22Rv1 (cell line): Measurements from ENCODE around the gene MSI1.

Experiments used
- H3K27ac ChIP-seq: fragments of 450-650 bp; 2 replicates; pipeline ENCODE4 v1.5.1; 2017
- ZFX ChIP-seq: fragments of 450-650 bp; IDR thresholded peaks from 2 replicates; pipeline ENCODE4 v1.6.1; 2017; ENCODE audit warnings: antibody characterized with exemption, borderline replicate concordance
- TF ChIP-seq, protein P1 (sequence below): fragments of 450-650 bp; IDR thresholded peaks from 2 replicates; pipeline ENCODE4 v1.5.1; 2017; ENCODE audit warnings: mild to moderate bottlenecking

Gene MSI1

DNA sequence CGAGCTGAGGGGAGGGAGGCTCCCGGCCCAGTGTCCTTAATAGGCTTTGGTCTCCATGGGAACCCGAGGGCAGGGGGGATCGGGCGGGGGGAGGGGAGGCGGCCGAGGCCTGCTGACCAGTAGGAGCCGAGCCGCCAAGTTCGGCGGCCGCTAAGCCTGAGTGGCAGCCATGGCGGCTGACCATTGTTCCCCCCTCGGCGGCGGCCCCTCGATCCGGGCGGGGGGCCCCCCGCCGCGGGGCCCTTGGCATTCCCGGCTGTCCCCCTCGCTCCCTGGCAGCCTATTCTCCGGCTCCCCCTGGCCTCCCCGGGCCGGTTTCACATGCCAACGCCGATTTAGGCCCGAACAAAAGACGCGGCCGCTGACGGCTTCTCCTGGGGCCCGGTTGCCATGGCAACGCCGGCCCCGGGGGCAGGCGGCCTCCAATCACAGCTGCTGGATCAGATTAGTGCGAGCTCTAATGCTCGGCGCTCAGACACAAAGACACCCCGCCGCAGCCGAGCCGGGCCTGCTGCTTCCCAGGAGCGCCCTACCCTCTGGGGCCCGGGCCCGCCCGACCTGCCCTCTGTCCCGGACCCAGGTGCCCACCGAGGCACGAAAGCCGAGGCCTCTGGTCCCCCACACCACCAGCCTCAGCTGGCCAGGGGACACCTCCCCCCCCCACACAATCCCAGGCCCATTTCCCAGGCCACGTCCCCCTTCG is 7.3 kb downstream of the MSI1 start:
- TF ChIP-seq, protein P1, sequence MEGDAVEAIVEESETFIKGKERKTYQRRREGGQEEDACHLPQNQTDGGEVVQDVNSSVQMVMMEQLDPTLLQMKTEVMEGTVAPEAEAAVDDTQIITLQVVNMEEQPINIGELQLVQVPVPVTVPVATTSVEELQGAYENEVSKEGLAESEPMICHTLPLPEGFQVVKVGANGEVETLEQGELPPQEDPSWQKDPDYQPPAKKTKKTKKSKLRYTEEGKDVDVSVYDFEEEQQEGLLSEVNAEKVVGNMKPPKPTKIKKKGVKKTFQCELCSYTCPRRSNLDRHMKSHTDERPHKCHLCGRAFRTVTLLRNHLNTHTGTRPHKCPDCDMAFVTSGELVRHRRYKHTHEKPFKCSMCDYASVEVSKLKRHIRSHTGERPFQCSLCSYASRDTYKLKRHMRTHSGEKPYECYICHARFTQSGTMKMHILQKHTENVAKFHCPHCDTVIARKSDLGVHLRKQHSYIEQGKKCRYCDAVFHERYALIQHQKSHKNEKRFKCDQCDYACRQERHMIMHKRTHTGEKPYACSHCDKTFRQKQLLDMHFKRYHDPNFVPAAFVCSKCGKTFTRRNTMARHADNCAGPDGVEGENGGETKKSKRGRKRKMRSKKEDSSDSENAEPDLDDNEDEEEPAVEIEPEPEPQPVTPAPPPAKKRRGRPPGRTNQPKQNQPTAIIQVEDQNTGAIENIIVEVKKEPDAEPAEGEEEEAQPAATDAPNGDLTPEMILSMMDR: no peak
- no peak for TF ChIP-seq ZFX

GRCh38 chr12:120359128-120359527 is 9.8 kb downstream of the MSI1 start:
- no peak overlapping the region for H3K27ac ChIP-seq
- TF ChIP-seq, protein P1: no peak

More for the DNA sequence above, 7.3 kb downstream of the MSI1 start:
- no peak overlapping the region for H3K27ac ChIP-seq

DNA sequence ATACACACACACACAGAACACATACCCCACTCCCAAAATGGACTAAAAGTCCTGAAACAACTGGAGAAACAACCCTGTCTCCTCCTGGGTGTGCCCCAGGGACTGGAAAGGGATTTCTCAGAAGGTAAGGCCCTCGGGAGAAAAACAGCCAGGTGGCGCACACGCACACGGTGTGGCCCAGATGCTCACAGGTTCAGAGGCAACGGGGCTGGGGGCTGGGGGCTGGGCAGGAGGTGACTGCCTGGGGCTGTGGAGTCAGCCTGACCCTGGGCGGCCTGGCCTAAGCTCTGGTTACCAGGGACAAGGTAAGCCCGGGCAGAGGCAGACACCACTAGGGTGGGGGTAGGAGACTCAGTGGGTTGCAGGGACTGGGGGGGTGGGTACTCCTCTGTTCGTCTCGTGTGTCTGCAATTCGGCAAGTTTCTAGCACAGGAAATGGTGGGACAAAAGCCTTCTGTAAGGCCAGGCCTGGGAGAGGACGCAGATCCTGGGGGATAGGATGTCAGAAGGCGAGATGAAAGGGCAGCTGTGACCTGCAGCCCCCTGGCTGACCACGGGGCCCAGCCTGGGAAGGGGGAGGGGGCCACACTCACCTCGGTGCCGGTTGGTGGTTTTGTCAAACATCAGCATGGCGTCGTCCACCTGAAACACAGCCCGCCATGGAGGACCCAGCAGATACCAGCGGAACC is 10.4 kb downstream of the MSI1 start:
- H3K27ac ChIP-seq: no peak overlapping the region
- TF ChIP-seq, protein P1: no peak

GRCh38 chr12:120357104-120357503 is 11.9 kb downstream of the MSI1 start:
- TF ChIP-seq, protein P1: no peak
- no peak for TF ChIP-seq ZFX
- no peak overlapping the region for H3K27ac ChIP-seq

- TF ChIP-seq, protein P1: peak; percentile 97
- TF ChIP-seq ZFX: no peak
- H3K27ac ChIP-seq: no peak overlapping the region
Measured at GRCh38 chr12:120356567-120357030, 12.4 kb downstream of the MSI1 start.

DNA sequence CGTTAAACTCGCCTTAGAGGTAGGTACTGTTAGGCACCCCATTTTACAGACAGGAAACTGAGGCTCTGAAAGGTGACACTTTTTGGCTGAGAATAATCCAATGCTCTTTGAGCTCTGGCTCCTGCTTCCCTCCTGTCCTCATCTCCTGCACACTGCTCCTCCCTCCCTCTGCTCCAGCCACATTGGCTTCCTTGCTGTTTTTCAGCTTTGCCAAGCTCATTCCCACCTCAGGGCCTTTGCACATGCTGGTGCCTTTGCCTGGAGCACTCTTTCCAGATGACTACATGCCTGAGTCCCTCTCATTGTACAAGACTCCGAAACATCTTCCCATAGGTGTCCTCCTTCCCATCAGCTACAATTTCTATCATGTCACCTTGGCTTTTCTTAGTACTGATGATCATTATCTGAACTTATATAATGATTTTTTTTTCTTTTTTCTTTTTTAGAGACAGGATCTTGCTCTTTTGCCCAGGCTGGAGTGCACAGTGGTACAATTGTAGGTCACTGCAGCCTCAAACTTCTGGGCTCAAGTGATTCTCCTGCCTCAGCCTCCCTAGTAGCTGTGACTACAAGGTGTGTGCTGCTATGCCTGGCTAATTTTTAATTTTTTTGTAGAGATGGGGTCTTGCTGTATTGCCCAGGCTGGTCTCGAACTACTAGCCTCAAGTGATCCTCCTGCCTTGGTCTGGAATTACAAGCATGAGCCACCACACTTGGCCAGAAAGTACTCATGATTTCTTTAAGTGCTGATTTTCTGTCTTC is 15.2 kb downstream of the MSI1 start:
- H3K27ac ChIP-seq: no peak overlapping the region
- TF ChIP-seq, protein P1: no peak
- TF ChIP-seq ZFX: no peak

DNA sequence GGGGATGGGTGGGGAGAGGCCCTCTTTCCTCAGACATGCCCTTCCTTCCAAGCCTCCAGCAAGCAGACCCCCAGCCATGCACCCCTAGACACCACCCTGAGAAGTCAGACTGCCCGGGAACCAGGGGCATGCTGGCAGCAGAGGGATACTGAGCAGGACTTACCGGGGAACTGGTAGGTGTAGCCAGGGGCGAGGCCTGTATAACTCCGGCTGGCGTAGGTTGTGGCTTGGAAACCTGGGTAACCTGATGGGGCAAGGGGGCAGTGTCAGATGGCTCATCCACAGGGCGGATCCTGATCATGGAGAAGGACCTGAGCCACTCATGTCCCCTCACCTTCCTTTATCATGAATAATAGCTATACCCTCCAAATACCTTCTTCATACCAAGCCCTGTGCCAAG is 15.8 kb downstream of the MSI1 start:
- no peak for TF ChIP-seq ZFX
- TF ChIP-seq, protein P1: no peak
- H3K27ac ChIP-seq: no peak overlapping the region
